Measurements from ENCODE around the gene MAP4K2. TPM values are rescaled to one million over a fixed set of nuclear protein-coding genes. Genes with fewer than 3 reads are reported as not detected.

The MAP4K2 gene
- total and polyA plus RNA-seq, 8 donors, result 2.3 to 66.9 (median 13.4) TPM

GRCh38 chr11:64751580-64751979 is 51.4 kb downstream of the MAP4K2 start:
- Histone ChIP-seq H3K4me1 (no peaks in the 10 kb centered on the region), H3K27ac (no peak overlapping the region), H3K27me3 (no peaks in the 10 kb centered on the region), H3K4me3 (no peak overlapping the region), H3K9me3 (no peaks in the 10 kb centered on the region), H3K36me3 (peaks cover 0 to 28% (median 16%) of the 10 kb centered on the region in 4 donors)
- WGBS, 5 donors, result 92 to 99% (median 95%) methylated on average over 9 of the region's 9 CpGs
- DNase-seq, result no peak
- intact Hi-C loops (cut with DNase I; ENCODE audit: low total_unique reads), result no loop called here
- TF ChIP-seq POLR2AphosphoS5 (IDR thresholded peaks at IDR 0.05), result no peak

DNA sequence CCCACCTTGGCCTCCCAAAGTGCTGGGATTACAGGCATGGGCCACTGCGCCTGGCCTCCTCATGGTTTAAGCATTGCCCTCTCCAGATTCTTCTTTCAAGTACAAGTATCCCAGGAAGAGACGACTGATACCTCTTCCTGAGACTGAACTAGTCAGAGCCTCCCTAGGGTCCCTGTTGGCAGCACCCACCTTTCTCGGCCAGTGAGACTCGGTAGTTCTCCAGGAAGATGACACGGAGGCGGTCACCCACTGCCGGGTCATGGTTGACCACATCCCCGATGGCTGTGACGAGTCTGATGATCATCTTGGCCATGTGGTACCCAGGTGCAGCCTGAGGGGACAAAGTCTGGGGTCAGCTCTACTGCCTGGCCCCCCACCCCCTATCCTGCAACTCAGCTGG is 51.9 kb downstream of the MAP4K2 start:
- intact Hi-C loops (cut with DNase I; ENCODE audit: low total_unique reads), result no loop called here
- Histone ChIP-seq H3K4me1 (peaks cover 1 to 4% (median 3%) of the 10 kb centered on the region in 4 donors), H3K27ac (no peak overlapping the region), H3K9me3 (no peaks in the 10 kb centered on the region), H3K27me3 (peaks cover 0 to 2% (median 0%) of the 10 kb centered on the region in 3 donors), H3K4me3 (no peak overlapping the region), H3K36me3 (peaks cover 0 to 28% (median 16%) of the 10 kb centered on the region in 4 donors)
- DNase-seq, result no peak
- WGBS, 5 donors, result 91 to 97% (median 94%) methylated on average over 9 of the region's 9 CpGs
- TF ChIP-seq EP300 (IDR thresholded peaks at IDR 0.05), result no peak
- TF ChIP-seq POLR2A (IDR thresholded peaks at IDR 0.05), result no peak
- no peak for TF ChIP-seq CTCF (IDR thresholded peaks at IDR 0.05)
- no peak for TF ChIP-seq POLR2AphosphoS5 (IDR thresholded peaks at IDR 0.05)

- no peak overlapping the region for H3K4me3 ChIP-seq
- H3K36me3 ChIP-seq, result peaks cover 0 to 26% (median 16%) of the 10 kb centered on the region in 4 donors
- no peak for DNase-seq
- no peaks in the 10 kb centered on the region for H3K9me3 ChIP-seq
- peaks cover 0 to 8% (median 6%) of the 10 kb centered on the region in 3 donors for H3K27me3 ChIP-seq
- no peak overlapping the region for H3K27ac ChIP-seq
- 92 to 96% (median 95%) methylated on average over 13 of the region's 13 CpGs for WGBS, 5 donors
- intact Hi-C loops (cut with DNase I; ENCODE audit: low total_unique reads), result no loop called here
- H3K4me1 ChIP-seq, result peaks cover 8 to 11% (median 9%) of the 10 kb centered on the region in 4 donors
- TF ChIP-seq POLR2A (IDR thresholded peaks at IDR 0.05), result no peak
- TF ChIP-seq CTCF (IDR thresholded peaks at IDR 0.05), result no peak
- no peak for TF ChIP-seq POLR2AphosphoS5 (IDR thresholded peaks at IDR 0.05)
- no peak for TF ChIP-seq EP300 (IDR thresholded peaks at IDR 0.05)
These were observed 52.5 kb downstream of the MAP4K2 start for GRCh38 chr11:64750361-64751054.

DNA sequence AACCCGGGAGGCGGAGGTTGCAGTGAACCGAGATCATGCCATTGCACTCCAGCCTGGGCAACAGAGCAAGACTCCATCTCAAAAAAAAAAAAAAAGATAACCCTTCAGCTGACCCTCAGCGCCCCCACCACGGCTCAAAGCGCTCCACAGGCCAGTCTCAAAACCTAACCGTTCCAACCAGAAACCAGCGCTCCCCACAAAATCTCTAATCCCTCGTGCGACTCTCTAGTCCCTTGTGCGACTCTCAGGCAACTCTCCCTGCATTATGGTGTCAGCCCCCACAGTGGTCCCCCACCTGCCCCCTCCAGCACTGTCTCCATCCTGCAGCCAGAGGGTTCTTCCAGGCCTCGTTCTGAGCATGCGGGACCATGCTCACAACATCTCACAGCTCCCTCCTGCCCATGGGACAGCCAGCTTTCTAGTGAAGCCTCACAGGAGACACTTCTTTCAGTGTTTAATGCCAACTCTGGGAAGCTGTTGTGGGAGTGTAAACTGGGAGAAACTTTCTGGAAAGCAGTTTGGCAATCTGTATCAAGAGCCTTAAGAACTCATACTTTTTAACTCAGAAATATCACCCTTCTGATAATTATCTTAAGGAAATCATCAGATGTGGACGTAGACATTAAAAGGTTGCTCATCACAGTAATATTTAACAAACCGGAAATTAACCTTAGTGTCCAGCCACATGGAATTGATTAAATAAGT is 54.9 kb downstream of the MAP4K2 start:
- WGBS, 5 donors, result 85 to 89% (median 88%) methylated on average over 15 of the region's 15 CpGs
- Histone ChIP-seq H3K9me3 (no peaks in the 10 kb centered on the region), H3K4me3 (no peak overlapping the region), H3K27ac (peak overlapping the region in 3 of 5 donors; percentile 46 to 93 (median 92)), H3K27me3 (peaks cover 0 to 32% (median 29%) of the 10 kb centered on the region in 3 donors), H3K36me3 (peaks cover 0 to 26% (median 16%) of the 10 kb centered on the region in 4 donors), H3K4me1 (peaks cover 28 to 32% (median 30%) of the 10 kb centered on the region in 4 donors)
- TF ChIP-seq POLR2AphosphoS5 (IDR thresholded peaks at IDR 0.05) (no peak), CTCF (IDR thresholded peaks at IDR 0.05) (no peak), EP300 (IDR thresholded peaks at IDR 0.05) (no peak), POLR2A (IDR thresholded peaks at IDR 0.05) (no peak)
- intact Hi-C loops (cut with DNase I; ENCODE audit: low total_unique reads), result no loop called here
- no peak for DNase-seq

Measured in stomach (tissue), 9 donors.